ENCODE measurements around the gene COMT.
A peak's percentile ranks its signal among the peaks of the same experiment; 100 is the strongest.
"Not testable (repeated sequence)": the region's sequence is repeated elsewhere in the genome, so short reads cannot be mapped to it uniquely, and the experiment has no call there.

The COMT gene

GRCh38 chr22:19930551-19931486 lies 10.8 kb upstream of the COMT start:
- H3K4me1 ChIP-seq (ENCODE audit: control insufficient read depth, insufficient read depth, low read length, poor library complexity, severe bottlenecking): no peaks in the 10 kb centered on the region
- WGBS, 2 experiments (ENCODE audit: insufficient coverage in 2 of 2): 95 to 96% methylated on average over 13 to 14 of the region's 21 CpGs
- H3K27ac ChIP-seq (ENCODE audit: low read depth, low read length, severe bottlenecking): no peak overlapping the region
- H3K36me3 ChIP-seq (ENCODE audit: control insufficient read depth, insufficient read depth, low read length): peaks cover 2% of the 10 kb centered on the region
- peaks cover 3% of the 10 kb centered on the region for H3K9me3 ChIP-seq (ENCODE audit: control insufficient read depth, low read length)
- no peak overlapping the region for H3K4me3 ChIP-seq (ENCODE audit: extremely low read depth, insufficient read depth, low read length, poor library complexity, severe bottlenecking)

DNA sequence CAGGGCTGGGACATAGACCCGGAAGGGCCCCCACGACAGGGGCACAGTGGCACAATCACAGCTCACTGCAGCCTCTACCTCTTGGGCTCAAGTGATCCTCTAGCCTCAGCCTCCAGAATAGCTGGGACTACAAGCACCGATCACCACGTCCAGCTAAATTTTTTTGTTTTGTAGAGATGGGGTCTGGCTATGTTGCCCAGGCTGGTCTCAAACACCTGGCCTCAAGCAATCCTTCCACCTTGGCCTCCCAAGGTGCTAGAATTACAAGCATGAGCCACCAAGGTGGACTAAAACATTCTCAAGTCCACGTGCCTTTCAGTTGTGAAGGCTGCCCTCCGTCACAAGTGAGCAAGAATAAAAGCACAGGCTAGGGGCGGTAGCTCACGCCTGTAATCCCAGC lies 10.1 kb upstream of the COMT start:
- Histone ChIP-seq H3K4me1 (ENCODE audit: control insufficient read depth, insufficient read depth, low read length, poor library complexity, severe bottlenecking) (no peaks in the 10 kb centered on the region), H3K4me3 (ENCODE audit: extremely low read depth, insufficient read depth, low read length, poor library complexity, severe bottlenecking) (no peak overlapping the region), H3K9me3 (ENCODE audit: control insufficient read depth, low read length) (peaks cover 10% of the 10 kb centered on the region), H3K27ac (ENCODE audit: low read depth, low read length, severe bottlenecking) (no peak overlapping the region), H3K36me3 (ENCODE audit: control insufficient read depth, insufficient read depth, low read length) (peaks cover 4% of the 10 kb centered on the region)
- 94 to 97% methylated on average over 5 to 6 of the region's 8 CpGs for WGBS, 2 experiments (ENCODE audit: insufficient coverage in 2 of 2)

DNA sequence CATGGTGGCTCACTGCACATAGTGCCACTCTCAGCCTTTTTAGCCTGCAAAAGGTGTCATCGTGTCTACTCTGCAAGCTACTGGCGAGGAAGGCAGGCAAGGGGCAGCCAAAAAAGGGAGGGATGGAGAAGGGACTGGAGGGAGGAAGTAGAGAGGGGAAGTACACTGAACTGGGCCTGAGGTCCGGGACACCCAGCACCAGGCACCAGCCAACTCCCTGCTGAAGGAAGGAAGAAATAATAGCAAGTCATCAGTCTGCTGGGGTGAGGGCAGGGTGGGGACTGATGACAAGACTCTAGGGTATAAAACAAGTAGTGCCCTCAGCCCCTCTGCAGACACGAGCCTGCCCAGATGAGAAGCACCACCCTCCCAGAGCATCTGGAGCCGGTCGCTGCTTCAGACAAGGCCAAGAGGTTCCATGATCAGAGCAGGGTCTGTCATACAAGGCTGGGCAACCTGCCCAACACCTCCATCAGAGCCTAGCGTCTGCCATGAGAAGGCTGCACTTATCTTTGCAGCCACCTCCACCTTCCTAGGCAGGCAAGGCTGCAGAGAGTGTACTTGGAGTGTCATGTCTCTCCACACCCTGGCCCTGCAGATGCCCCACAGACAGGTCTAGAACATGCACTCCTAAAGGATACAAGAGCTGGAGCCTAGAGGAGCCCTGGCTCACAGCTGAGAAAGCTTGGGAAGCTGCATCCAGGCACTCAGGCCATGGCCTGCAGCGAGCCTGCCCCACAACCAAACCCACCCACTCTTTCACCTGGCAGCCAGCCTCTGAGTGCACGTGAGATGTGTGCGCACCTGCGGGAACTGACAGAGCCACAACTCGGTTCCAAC lies 9.0 kb upstream of the COMT start:
- Histone ChIP-seq H3K9me3 (ENCODE audit: control insufficient read depth, low read length) (peaks cover 19% of the 10 kb centered on the region), H3K4me3 (ENCODE audit: extremely low read depth, insufficient read depth, low read length, poor library complexity, severe bottlenecking) (no peak overlapping the region), H3K36me3 (ENCODE audit: control insufficient read depth, insufficient read depth, low read length) (peaks cover 8% of the 10 kb centered on the region), H3K27ac (ENCODE audit: low read depth, low read length, severe bottlenecking) (no peak overlapping the region), H3K4me1 (ENCODE audit: control insufficient read depth, insufficient read depth, low read length, poor library complexity, severe bottlenecking) (no peaks in the 10 kb centered on the region)
- 83 to 85% methylated on average over 9 of the region's 12 CpGs for WGBS, 2 experiments (ENCODE audit: insufficient coverage in 2 of 2)

DNA sequence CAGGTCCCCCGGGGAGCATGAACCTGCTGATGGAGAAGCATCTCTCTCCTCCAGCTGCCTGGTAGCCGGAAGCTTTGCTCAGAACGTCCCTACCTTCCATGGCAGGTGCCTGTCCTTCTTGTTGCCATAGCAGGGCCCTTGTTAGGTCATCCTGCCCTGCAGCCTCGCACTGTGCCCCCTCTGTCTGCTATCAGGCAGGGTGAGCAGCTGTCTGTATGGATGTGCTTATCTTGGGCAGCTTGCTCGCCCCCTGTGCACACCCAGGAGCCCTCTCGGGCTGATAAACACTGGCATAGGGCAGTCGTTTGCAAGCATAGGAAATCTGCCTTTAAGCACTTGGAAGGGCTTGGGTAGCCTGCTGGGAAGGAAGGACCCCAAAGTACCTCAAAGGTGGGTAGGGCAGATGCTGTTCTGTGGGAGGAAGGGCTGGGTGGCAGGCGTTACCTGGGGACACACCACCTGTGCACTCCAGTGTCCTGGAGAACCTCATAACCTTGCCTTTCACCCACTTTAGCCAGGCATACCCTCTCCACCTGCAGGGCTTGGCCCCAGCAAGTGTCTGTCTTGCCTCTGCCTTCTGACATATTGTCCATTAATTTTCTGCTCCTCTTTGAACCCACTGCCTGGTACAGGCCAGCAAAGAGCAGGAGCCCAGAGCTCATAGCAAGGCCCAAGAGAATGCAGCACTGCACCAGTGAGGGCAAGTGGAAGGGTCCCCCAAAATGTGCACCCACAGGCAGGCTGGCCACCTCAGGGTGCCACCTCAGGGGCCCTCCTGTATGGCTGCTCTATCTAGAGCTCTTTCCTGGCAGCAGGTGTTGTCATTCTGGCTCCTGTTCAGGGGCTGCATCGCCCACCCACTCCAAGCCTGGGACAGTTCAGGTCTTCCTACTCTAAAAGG lies 8.0 kb upstream of the COMT start:
- H3K4me3 ChIP-seq (ENCODE audit: extremely low read depth, insufficient read depth, low read length, poor library complexity, severe bottlenecking): no peak overlapping the region
- 82 to 85% methylated on average over 7 to 8 of the region's 9 CpGs for WGBS, 2 experiments (ENCODE audit: insufficient coverage in 2 of 2)

DNA sequence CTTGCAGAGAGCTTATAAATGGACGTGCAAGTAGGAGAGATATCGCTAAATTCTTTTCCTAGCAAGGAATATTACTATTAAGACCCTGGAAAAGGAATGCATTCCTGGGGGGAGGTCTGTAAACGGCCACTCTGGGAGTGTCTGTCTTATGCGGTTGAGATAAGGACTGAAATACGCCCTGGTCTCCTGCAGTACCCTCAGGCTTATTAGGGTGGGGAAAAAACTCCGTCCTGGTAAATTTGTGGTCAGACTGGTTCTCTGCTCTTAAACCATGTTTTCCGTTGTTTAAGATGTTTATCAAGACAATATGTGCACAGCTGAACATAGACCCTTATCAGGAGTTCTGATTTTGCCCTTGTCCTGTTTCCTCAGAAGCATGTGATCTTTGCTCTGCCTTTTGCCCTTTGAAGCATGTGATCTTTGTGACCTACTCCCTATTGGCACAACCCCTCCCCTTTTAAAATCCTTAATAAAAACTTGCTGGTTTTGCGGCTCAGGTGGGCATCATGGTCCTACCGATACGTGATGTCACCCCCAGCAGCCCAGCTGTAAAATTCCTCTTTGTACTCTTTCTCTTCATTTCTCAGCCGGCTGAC lies 6.4 kb upstream of the COMT start:
- H3K27ac ChIP-seq (ENCODE audit: low read depth, low read length, severe bottlenecking); H3K36me3 ChIP-seq (ENCODE audit: control insufficient read depth, insufficient read depth, low read length); H3K4me1 ChIP-seq (ENCODE audit: control insufficient read depth, insufficient read depth, low read length, poor library complexity, severe bottlenecking); H3K4me3 ChIP-seq (ENCODE audit: extremely low read depth, insufficient read depth, low read length, poor library complexity, severe bottlenecking): not testable (repeated sequence)
- H3K9me3 ChIP-seq (ENCODE audit: control insufficient read depth, low read length): peaks cover 23% of the 10 kb centered on the region
- 98 to 99% methylated on average over 8 to 10 of the region's 11 CpGs for WGBS, 2 experiments (ENCODE audit: insufficient coverage in 2 of 2)

More for the DNA sequence above, 8.0 kb upstream of the COMT start:
- Histone ChIP-seq H3K9me3 (ENCODE audit: control insufficient read depth, low read length) (peaks cover 23% of the 10 kb centered on the region), H3K36me3 (ENCODE audit: control insufficient read depth, insufficient read depth, low read length) (peaks cover 9% of the 10 kb centered on the region), H3K27ac (ENCODE audit: low read depth, low read length, severe bottlenecking) (no peak overlapping the region), H3K4me1 (ENCODE audit: control insufficient read depth, insufficient read depth, low read length, poor library complexity, severe bottlenecking) (no peaks in the 10 kb centered on the region)

DNA sequence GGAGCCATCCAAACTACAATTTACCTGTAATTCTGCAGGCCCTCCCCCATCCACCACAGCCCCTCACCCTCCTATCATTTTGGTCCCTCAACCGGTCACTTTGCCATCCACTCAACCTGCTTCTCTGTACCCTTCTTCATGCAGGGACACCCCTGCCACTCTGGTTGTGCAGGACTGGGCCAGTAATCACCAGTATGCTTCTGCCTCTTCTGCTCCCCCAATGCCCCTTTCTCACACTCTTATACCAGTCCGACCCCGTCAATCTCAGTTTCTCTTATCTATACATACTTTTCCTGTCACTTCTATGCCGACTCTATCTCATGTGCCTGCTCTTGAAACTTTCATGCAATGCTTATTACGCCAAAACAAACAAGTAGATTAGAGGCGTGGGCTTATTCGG lies 5.1 kb upstream of the COMT start:
- H3K36me3 ChIP-seq (ENCODE audit: control insufficient read depth, insufficient read depth, low read length): peaks cover 9% of the 10 kb centered on the region
- no peak overlapping the region for H3K27ac ChIP-seq (ENCODE audit: low read depth, low read length, severe bottlenecking)
- H3K4me3 ChIP-seq (ENCODE audit: extremely low read depth, insufficient read depth, low read length, poor library complexity, severe bottlenecking): no peak overlapping the region
- 97 to 99% methylated on average over 7 of the region's 7 CpGs for WGBS, 2 experiments (ENCODE audit: insufficient coverage in 2 of 2)
- no peaks in the 10 kb centered on the region for H3K4me1 ChIP-seq (ENCODE audit: control insufficient read depth, insufficient read depth, low read length, poor library complexity, severe bottlenecking)
- H3K9me3 ChIP-seq (ENCODE audit: control insufficient read depth, low read length): peaks cover 23% of the 10 kb centered on the region

GRCh38 chr22:19937616-19938473 lies 3.7 kb upstream of the COMT start:
- H3K9me3 ChIP-seq (ENCODE audit: control insufficient read depth, low read length): peaks cover 23% of the 10 kb centered on the region
- H3K27ac ChIP-seq (ENCODE audit: low read depth, low read length, severe bottlenecking): no peak overlapping the region
- peaks cover 9% of the 10 kb centered on the region for H3K36me3 ChIP-seq (ENCODE audit: control insufficient read depth, insufficient read depth, low read length)
- 93% methylated on average over 13 of the region's 16 CpGs for WGBS, 2 experiments (ENCODE audit: insufficient coverage in 2 of 2)
- no peak overlapping the region for H3K4me3 ChIP-seq (ENCODE audit: extremely low read depth, insufficient read depth, low read length, poor library complexity, severe bottlenecking)
- H3K4me1 ChIP-seq (ENCODE audit: control insufficient read depth, insufficient read depth, low read length, poor library complexity, severe bottlenecking): peaks cover 7% of the 10 kb centered on the region

GRCh38 chr22:19940536-19941364 lies 822 bp upstream of the COMT start:
- Histone ChIP-seq H3K4me3 (ENCODE audit: extremely low read depth, insufficient read depth, low read length, poor library complexity, severe bottlenecking) (peak overlapping the region; percentile 58), H3K36me3 (ENCODE audit: control insufficient read depth, insufficient read depth, low read length) (peaks cover 8% of the 10 kb centered on the region), H3K9me3 (ENCODE audit: control insufficient read depth, low read length) (peaks cover 21% of the 10 kb centered on the region), H3K27ac (ENCODE audit: low read depth, low read length, severe bottlenecking) (no peak overlapping the region), H3K4me1 (ENCODE audit: control insufficient read depth, insufficient read depth, low read length, poor library complexity, severe bottlenecking) (peaks cover 18% of the 10 kb centered on the region)
- WGBS, 2 experiments (ENCODE audit: insufficient coverage in 2 of 2): 94 to 96% methylated on average over 14 to 17 of the region's 21 CpGs
